ENCODE data around the gene ARHGAP24.

DNA sequence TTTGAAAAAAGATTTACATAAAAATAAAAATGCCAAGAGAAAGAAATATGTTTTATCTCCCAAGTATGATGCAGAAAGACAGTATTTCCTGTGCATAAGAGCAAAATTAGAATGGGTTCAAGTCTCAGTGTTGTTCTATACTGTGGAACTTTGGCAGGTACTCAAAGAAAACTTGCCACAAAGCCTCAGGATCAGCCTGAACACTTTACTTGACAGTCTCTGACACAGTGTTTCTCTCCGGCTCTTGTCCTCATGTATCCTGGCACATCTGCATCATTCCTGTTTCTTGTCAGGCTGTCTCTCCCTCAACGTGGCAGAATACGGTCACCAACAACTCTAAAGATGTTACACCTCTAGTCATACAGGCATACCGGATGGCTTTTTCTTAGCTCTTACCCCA, 273.7 kb downstream of the ARHGAP24 start:
- TF ChIP-seq, protein P1, sequence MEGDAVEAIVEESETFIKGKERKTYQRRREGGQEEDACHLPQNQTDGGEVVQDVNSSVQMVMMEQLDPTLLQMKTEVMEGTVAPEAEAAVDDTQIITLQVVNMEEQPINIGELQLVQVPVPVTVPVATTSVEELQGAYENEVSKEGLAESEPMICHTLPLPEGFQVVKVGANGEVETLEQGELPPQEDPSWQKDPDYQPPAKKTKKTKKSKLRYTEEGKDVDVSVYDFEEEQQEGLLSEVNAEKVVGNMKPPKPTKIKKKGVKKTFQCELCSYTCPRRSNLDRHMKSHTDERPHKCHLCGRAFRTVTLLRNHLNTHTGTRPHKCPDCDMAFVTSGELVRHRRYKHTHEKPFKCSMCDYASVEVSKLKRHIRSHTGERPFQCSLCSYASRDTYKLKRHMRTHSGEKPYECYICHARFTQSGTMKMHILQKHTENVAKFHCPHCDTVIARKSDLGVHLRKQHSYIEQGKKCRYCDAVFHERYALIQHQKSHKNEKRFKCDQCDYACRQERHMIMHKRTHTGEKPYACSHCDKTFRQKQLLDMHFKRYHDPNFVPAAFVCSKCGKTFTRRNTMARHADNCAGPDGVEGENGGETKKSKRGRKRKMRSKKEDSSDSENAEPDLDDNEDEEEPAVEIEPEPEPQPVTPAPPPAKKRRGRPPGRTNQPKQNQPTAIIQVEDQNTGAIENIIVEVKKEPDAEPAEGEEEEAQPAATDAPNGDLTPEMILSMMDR (IDR thresholded peaks at IDR 0.05; ENCODE audit: low read depth, low read length, missing input control), result no peak
- no peak for TF ChIP-seq FOXA2 (IDR thresholded peaks at IDR 0.05)
- TF ChIP-seq SP1 (IDR thresholded peaks at IDR 0.05), result no peak
- TF ChIP-seq NR2F2 (IDR thresholded peaks at IDR 0.05), result no peak
- TF ChIP-seq, protein P2, sequence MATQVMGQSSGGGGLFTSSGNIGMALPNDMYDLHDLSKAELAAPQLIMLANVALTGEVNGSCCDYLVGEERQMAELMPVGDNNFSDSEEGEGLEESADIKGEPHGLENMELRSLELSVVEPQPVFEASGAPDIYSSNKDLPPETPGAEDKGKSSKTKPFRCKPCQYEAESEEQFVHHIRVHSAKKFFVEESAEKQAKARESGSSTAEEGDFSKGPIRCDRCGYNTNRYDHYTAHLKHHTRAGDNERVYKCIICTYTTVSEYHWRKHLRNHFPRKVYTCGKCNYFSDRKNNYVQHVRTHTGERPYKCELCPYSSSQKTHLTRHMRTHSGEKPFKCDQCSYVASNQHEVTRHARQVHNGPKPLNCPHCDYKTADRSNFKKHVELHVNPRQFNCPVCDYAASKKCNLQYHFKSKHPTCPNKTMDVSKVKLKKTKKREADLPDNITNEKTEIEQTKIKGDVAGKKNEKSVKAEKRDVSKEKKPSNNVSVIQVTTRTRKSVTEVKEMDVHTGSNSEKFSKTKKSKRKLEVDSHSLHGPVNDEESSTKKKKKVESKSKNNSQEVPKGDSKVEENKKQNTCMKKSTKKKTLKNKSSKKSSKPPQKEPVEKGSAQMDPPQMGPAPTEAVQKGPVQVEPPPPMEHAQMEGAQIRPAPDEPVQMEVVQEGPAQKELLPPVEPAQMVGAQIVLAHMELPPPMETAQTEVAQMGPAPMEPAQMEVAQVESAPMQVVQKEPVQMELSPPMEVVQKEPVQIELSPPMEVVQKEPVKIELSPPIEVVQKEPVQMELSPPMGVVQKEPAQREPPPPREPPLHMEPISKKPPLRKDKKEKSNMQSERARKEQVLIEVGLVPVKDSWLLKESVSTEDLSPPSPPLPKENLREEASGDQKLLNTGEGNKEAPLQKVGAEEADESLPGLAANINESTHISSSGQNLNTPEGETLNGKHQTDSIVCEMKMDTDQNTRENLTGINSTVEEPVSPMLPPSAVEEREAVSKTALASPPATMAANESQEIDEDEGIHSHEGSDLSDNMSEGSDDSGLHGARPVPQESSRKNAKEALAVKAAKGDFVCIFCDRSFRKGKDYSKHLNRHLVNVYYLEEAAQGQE (IDR thresholded peaks at IDR 0.05), result no peak
- TF ChIP-seq GABPA (IDR thresholded peaks at IDR 0.05 in 1 of 2, conservative IDR thresholded peaks at IDR 0.05 in 1 of 2), result no peak
- no peak for TF ChIP-seq RAD21 (IDR thresholded peaks at IDR 0.05)
- TF ChIP-seq HNF4G (IDR thresholded peaks at IDR 0.05), result no peak
- TF ChIP-seq, protein P3, sequence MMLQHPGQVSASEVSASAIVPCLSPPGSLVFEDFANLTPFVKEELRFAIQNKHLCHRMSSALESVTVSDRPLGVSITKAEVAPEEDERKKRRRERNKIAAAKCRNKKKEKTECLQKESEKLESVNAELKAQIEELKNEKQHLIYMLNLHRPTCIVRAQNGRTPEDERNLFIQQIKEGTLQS (IDR thresholded peaks at IDR 0.05), result no peak

All from liver (tissue), 3 donors.